Gastroesophageal sphincter (tissue), 4 donors: ENCODE data around the gene SLC7A7. TPM values are rescaled to one million over a fixed set of nuclear protein-coding genes. Genes with fewer than 3 reads are reported as not detected.

Source experiments
- ATAC-seq: fragments of 150-250 bp; one replicate; pipeline ENCODE4 v1.9.1; 2016; ENCODE audit warnings: mild to moderate bottlenecking, moderate library complexity
- H3K27ac ChIP-seq, 4 donors: fragments of 200-600 bp; sonication (generic) in 3 of 4; 1 replicate in 3 of 4; 2 replicates in 1 of 4; pipeline ENCODE4 v1.5.1; 2016 to 2019
- H3K27me3 ChIP-seq: fragments of 200-600 bp; sonication (generic); one replicate; pipeline ENCODE4 v1.5.1; 2019
- H3K36me3 ChIP-seq, 2 donors: fragments of 200-600 bp; sonication (generic); one replicate each; pipeline ENCODE4 v1.5.1; 2019; ENCODE audit warnings: control low read depth in 1 of 2
- H3K4me1 ChIP-seq, 3 donors: fragments of 200-600 bp; sonication (generic); 1 replicate in 2 of 3; 2 replicates in 1 of 3; pipeline ENCODE4 v1.5.1; 2016 to 2019; ENCODE audit warnings: control low read depth in 2 of 3
- H3K4me3 ChIP-seq, 2 donors: fragments of 200-600 bp; sonication (generic); one replicate each; pipeline ENCODE4 v1.5.1; 2019; ENCODE audit warnings: mild to moderate bottlenecking in 1 of 2, moderate library complexity in 1 of 2
- H3K9me3 ChIP-seq, 3 donors: fragments of 200-600 bp; sonication (generic); one replicate each; pipeline ENCODE4 v1.5.1; 2017 to 2019; ENCODE audit warnings: control low read depth in 2 of 3
- EP300 ChIP-seq: sonication (generic); formaldehyde crosslinking; IDR thresholded peaks from one replicate; pipeline ENCODE4 v1.6.1; 2017; ENCODE audit warnings: antibody characterized with exemption, mild to moderate bottlenecking
- POLR2A ChIP-seq, 2 donors: fragments of 450-650 bp; IDR thresholded peaks; one replicate each; pipeline ENCODE4 v1.6.1; 2017; ENCODE audit warnings: antibody characterized with exemption in 2 of 2, mild to moderate bottlenecking in 2 of 2, moderate library complexity in 1 of 2
- POLR2AphosphoS5 ChIP-seq: sonication (generic); formaldehyde crosslinking; IDR thresholded peaks from one replicate; pipeline ENCODE4 v1.6.1; 2017; ENCODE audit warnings: antibody characterized with exemption
- WGBS, 2 donors: methylation state at CpG; one replicate each; pipeline ENCODE4 v1.1.5; 2018; ENCODE audit warnings: low coverage in 1 of 2; 5-methylcytosine and 5-hydroxymethylcytosine counted together
- total RNA-seq, 4 donors: library from RNA; depleted of rRNA; stranded (reverse); fragments of >200 nt; gene quantifications; one replicate each; pipeline ENCODE4 v1.1.0, GENCODE V29; 2016
- TF ChIP-seq, protein P1 (sequence below), 4 experiments: fragments of 200-600 bp in 2 of 4; fragments of 450-650 bp in 2 of 4; sonication (generic) in 1 of 4; IDR thresholded peaks; one replicate each; pipeline ENCODE4 v1.5.1; 2017 to 2019; ENCODE audit warnings: antibody characterized with exemption in 4 of 4, mild to moderate bottlenecking in 2 of 4, moderate library complexity in 2 of 4

Gene SLC7A7
- total RNA-seq, 4 donors from 2014 or later = 8.1 to 36.6 (median 23.4) TPM

DNA sequence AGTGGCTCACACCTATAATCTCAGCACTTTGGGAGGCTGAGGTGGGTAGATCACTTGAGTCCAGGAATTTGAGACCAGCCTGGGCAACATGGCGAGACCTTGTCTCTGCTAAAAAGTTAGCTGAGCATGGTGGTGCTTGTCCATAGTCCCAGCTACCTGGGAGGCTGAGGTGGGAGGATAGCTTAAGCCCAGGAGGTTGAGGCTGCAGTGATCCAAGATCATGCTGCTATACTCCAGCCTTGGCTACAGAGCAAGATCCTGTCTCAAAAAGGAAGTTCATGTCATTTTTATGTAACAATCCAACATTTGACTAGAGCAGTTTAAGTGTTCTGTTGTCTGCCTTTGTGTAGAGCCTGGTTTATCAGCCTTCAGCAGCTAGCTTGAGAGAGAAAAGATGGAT lies 42.5 kb downstream of the SLC7A7 start:
- 83 to 100% methylated on average over 1 of the region's 1 CpG for WGBS, 2 donors
- H3K36me3 ChIP-seq = peaks cover 10 to 69% of the 10 kb centered on the region in 2 donors
- no peak overlapping the region for H3K27ac ChIP-seq

DNA sequence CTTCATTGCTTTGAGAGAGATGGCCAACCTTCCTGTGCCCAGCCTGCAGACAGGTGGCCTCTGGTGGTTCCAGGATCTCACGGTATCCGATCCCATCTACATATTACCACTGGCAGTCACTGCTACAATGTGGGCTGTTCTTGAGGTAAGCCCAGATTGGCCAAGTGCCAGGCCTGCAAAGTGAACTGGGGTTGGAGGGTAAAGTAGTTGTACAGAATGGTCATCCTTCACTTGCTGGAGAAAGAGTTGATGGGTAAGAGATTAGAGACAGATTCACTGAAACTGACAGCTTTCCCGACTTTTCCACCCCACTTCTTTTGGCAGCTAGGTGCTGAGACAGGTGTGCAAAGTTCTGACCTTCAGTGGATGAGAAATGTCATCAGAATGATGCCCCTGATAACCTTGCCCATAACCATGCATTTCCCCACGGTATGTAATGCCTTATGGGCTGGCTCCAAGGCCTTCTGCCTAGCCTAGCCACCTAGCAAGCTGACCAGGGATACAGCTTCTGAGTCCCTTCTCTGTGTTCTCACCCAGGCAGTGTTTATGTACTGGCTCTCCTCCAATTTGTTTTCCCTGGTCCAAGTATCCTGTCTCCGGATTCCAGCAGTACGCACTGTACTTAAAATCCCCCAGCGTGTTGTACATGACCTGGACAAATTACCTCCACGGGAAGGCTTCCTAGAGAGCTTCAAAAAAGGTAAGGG lies 44.6 kb downstream of the SLC7A7 start:
- 82 to 83% methylated on average over 4 to 6 of the region's 8 CpGs for WGBS, 2 donors
- Histone ChIP-seq H3K36me3 (peaks cover 10 to 68% of the 10 kb centered on the region in 2 donors), H3K27me3 (no peaks in the 10 kb centered on the region), H3K4me3 (no peak overlapping the region), H3K27ac (no peak overlapping the region), H3K4me1 (peaks cover 5 to 21% (median 14%) of the 10 kb centered on the region in 3 donors), H3K9me3 (no peaks in the 10 kb centered on the region)
- ATAC-seq = no peak
- TF ChIP-seq POLR2A (IDR thresholded peaks at IDR 0.05) = no peak
- TF ChIP-seq EP300 = no peak
- TF ChIP-seq, protein P1, sequence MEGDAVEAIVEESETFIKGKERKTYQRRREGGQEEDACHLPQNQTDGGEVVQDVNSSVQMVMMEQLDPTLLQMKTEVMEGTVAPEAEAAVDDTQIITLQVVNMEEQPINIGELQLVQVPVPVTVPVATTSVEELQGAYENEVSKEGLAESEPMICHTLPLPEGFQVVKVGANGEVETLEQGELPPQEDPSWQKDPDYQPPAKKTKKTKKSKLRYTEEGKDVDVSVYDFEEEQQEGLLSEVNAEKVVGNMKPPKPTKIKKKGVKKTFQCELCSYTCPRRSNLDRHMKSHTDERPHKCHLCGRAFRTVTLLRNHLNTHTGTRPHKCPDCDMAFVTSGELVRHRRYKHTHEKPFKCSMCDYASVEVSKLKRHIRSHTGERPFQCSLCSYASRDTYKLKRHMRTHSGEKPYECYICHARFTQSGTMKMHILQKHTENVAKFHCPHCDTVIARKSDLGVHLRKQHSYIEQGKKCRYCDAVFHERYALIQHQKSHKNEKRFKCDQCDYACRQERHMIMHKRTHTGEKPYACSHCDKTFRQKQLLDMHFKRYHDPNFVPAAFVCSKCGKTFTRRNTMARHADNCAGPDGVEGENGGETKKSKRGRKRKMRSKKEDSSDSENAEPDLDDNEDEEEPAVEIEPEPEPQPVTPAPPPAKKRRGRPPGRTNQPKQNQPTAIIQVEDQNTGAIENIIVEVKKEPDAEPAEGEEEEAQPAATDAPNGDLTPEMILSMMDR (IDR thresholded peaks at IDR 0.05) = no peak
- TF ChIP-seq POLR2AphosphoS5 = no peak

More for the DNA sequence above, 42.5 kb downstream of the SLC7A7 start:
- Histone ChIP-seq H3K27me3 (no peaks in the 10 kb centered on the region), H3K4me1 (peaks cover 2 to 8% (median 8%) of the 10 kb centered on the region in 3 donors), H3K4me3 (no peak overlapping the region), H3K9me3 (no peaks in the 10 kb centered on the region)
- no peak for ATAC-seq
- TF ChIP-seq EP300 = no peak
- TF ChIP-seq POLR2A (IDR thresholded peaks at IDR 0.05) = no peak
- TF ChIP-seq POLR2AphosphoS5 = no peak

DNA sequence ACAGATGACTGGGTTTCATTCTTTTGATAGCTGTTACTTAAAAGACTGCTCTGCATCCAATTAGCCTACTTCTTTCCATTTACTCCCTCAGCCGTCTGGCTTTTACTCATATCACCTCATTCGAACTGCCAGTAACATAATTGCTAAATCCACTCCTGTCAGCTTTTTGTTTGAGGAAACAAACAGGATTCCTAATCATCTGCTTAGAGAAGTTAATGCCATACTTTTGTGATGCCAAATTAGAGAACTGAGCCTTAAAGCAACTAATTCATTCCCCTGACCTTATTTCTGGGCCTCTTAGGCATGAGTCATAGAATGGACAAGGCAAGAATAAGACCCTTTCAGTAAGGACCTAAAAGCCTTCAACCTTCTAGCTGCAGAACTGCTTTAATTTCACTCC lies 45.9 kb downstream of the SLC7A7 start:
- Histone ChIP-seq H3K9me3 (no peaks in the 10 kb centered on the region), H3K36me3 (peaks cover 10 to 66% of the 10 kb centered on the region in 2 donors), H3K27me3 (no peaks in the 10 kb centered on the region), H3K27ac (no peak overlapping the region), H3K4me3 (no peak overlapping the region), H3K4me1 (peaks cover 5 to 25% (median 16%) of the 10 kb centered on the region in 3 donors)
- 79 to 85% methylated on average over 2 of the region's 2 CpGs for WGBS, 2 donors
- no peak for TF ChIP-seq POLR2A (IDR thresholded peaks at IDR 0.05)
- TF ChIP-seq, protein P1 (IDR thresholded peaks at IDR 0.05) = no peak
- no peak for ATAC-seq

DNA sequence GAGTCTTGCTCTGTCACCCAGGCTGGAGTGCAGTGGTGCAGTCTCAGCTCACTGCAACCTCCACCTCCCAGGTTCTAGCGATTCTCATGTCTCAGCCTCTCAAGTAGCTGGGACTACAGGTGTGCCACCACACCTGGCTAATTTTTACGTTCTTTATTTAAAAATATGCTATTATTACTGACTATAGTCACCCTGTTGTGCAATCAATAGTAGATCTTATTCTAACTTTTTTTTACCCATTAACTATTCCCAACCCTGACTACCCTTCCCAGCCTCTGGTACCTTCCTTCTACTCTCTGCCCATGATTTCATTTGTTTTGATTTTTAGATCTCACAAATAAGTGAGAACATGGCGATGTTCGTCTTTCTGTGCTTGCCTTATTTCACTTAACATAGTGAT lies 46.3 kb downstream of the SLC7A7 start:
- no peak for TF ChIP-seq EP300
- TF ChIP-seq, protein P1 (IDR thresholded peaks at IDR 0.05) = no peak
- no peak for TF ChIP-seq POLR2A (IDR thresholded peaks at IDR 0.05)
- TF ChIP-seq POLR2AphosphoS5 = no peak
- Histone ChIP-seq H3K27ac (no peak overlapping the region), H3K36me3 (peaks cover 10 to 61% of the 10 kb centered on the region in 2 donors), H3K4me3 (no peak overlapping the region), H3K9me3 (no peaks in the 10 kb centered on the region), H3K27me3 (no peaks in the 10 kb centered on the region), H3K4me1 (peaks cover 5 to 25% (median 16%) of the 10 kb centered on the region in 3 donors)
- WGBS, 2 donors = 86 to 93% methylated on average over 4 of the region's 4 CpGs
- no peak for ATAC-seq

DNA sequence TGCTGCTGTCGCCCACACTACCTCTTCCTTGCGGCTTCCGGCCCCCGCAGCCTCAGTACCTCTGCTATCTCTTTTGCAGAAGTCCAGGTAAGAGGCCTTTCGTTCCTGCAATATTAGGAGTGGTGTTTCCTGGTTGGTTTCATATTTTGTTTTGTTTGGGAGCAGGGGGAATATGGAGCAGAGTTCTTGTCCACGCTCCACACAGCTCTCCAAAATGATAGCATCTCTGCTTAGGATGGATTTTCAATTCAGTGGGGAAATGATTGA lies 48.0 kb downstream of the SLC7A7 start:
- peak overlapping the region; percentile 73 to 94 for H3K4me3 ChIP-seq
- ATAC-seq = no peak
- TF ChIP-seq POLR2A (IDR thresholded peaks at IDR 0.05) (no peak), POLR2AphosphoS5 (no peak), EP300 (no peak)
- TF ChIP-seq, protein P1 (IDR thresholded peaks at IDR 0.05) = no peak
- peaks cover 0 to 4% (median 0%) of the 10 kb centered on the region in 3 donors for H3K9me3 ChIP-seq
- no peaks in the 10 kb centered on the region for H3K27me3 ChIP-seq
- H3K27ac ChIP-seq = peak overlapping the region; percentile 73 to 87 (median 85)
- H3K36me3 ChIP-seq = peaks cover 10 to 48% of the 10 kb centered on the region in 2 donors
- WGBS, 2 donors = 2 to 3% methylated on average over 5 to 6 of the region's 6 CpGs
- H3K4me1 ChIP-seq = peaks cover 5 to 25% (median 16%) of the 10 kb centered on the region in 3 donors
